K562 (cell line): ENCODE data around the gene SERTAD3.

Experiments used
- CTCF ChIP-seq, 3 experiments: IDR thresholded peaks in 2 of 3; conservative IDR thresholded peaks in 1 of 3; 2 replicates each; pipeline ENCODE4 v1.5.1; 2011 to 2012; ENCODE audit warnings: low read length in 3 of 3, mild to moderate bottlenecking in 3 of 3, control low read depth in 2 of 3, improper control_type of control experiment in 1 of 3, inconsistent platforms in 1 of 3, low read depth in 1 of 3, mixed read lengths in 1 of 3, moderate library complexity in 1 of 3; ENCODE audit not compliant: insufficient read depth in 2 of 3
- SAP30 ChIP-seq: fragments of 200-600 bp; sonication (generic); IDR thresholded peaks from 2 replicates; pipeline ENCODE4 v1.6.1; 2012; ENCODE audit warnings: borderline replicate concordance, low read depth, mild to moderate bottlenecking, moderate library complexity, low read length, control low read depth, inconsistent platforms; ENCODE audit not compliant: insufficient read depth, poor library complexity, severe bottlenecking
- SP2 ChIP-seq: IDR thresholded peaks from 2 replicates; pipeline ENCODE4 v1.6.1; 2011; ENCODE audit warnings: mild to moderate bottlenecking, low read depth, low read length, moderate library complexity; ENCODE audit not compliant: poor library complexity, severe bottlenecking; ENCODE audit errors: extremely low read depth
- ZNF232 ChIP-seq: sonication (generic); formaldehyde crosslinking; IDR thresholded peaks from 2 replicates; pipeline ENCODE4 v1.8.0; 2022; ENCODE audit warnings: mild to moderate bottlenecking, missing genetic modification reagents
- ZNF282 ChIP-seq: sonication (generic); formaldehyde crosslinking; IDR thresholded peaks from 2 replicates; pipeline ENCODE4 v1.8.1; 2023; ENCODE audit warnings: missing genetic modification reagents

- TF ChIP-seq SAP30 (peak; percentile 65), SP2 (no peak), CTCF (IDR thresholded peaks at IDR 0.05 in 2 of 3, conservative IDR thresholded peaks at IDR 0.05 in 1 of 3; ENCODE audit: insufficient read depth in 2 of 3, low read depth in 1 of 3, low read length in 3 of 3) (no peak), ZNF282 (CRISPR knock-in tag) (0 out of 2 replicates have a peak, but pooled peaks have one; percentile 67), ZNF232 (CRISPR knock-in tag) (no peak)
Measured at GRCh38 chr19:40466219-40466984, 22.3 kb upstream of the SERTAD3 start.
